ENCODE results near the gene PRH1. TPM values are rescaled to one million over a fixed set of nuclear protein-coding genes. Genes with fewer than 3 reads are reported as not detected.

Gene PRH1
- total RNA-seq, 1 donor from 2014 or later, result 47.6 TPM

DNA sequence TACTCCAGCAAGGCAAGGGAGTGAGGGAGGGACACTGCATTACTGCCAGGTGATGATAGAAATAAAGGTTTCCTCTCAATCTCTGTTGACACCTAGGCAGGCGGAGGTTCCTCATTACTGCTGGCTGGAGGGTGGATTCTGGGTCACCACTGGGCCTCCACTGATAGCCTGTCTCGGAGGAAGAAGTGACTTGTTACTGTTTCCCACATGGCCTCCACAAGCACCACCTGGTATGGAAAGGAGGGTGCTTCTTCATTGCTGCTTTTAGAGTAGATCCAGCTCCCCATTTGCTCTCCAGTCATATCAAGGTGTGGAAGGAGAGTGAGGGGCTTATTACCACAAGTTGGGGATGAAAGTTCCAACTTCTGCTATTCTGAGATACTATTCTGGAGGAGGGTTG lies 41.2 kb downstream of the PRH1 start:
- DNase-seq (ENCODE audit: low spot score), result no peak

DNA sequence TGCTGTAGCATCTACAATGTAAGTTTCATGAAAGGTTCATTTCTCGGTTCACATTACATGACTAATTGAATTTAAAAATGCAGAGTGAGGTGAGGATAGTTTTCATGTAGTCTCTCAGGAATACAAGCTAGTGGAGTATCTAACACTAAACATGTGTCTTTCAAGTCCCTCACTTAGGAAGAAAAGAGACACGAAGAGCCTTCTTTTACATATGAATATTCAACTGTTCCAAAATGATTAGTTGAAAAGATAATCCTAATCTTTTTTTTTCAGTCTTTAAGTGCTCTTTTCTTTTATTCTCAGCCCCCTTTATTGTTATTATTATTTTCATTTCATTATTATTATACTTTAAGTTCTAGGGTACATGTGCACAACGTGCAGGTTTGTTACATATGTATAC lies 45.6 kb downstream of the PRH1 start:
- DNase-seq (ENCODE audit: low spot score), result no peak

Other genes with a start within 250 kb of the PRH1 start
- 13.2 TPM for gene STYK1, start 210.2 kb downstream of the PRH1 start, total RNA-seq
- gene YBX3, start 160.9 kb downstream of the PRH1 start, total RNA-seq, result 318 TPM
- gene TAS2R7, start 81.6 kb downstream of the PRH1 start, total RNA-seq, result not detected
- not detected for gene TAS2R8, start 77.0 kb downstream of the PRH1 start, total RNA-seq
- gene TAS2R9, start 74.1 kb downstream of the PRH1 start, total RNA-seq, result not detected
- gene TAS2R10, start 57.9 kb downstream of the PRH1 start, total RNA-seq, result 0.62 TPM
- gene PRR4, start 34.8 kb downstream of the PRH1 start, total RNA-seq, result 7.3 TPM
- 7.9 TPM for gene TAS2R13, start 25.3 kb upstream of the PRH1 start, total RNA-seq
- not detected for gene PRH2, start 45.0 kb upstream of the PRH1 start, total RNA-seq
- 8.0 TPM for gene TAS2R14, start 55.0 kb upstream of the PRH1 start, total RNA-seq
- 7.2 TPM for gene TAS2R50, start 102.7 kb upstream of the PRH1 start, total RNA-seq
- 6.1 TPM for gene TAS2R20, start 114.0 kb upstream of the PRH1 start, total RNA-seq
- 14.2 TPM for gene TAS2R19, start 138.4 kb upstream of the PRH1 start, total RNA-seq
- 12.2 TPM for gene TAS2R31, start 147.2 kb upstream of the PRH1 start, total RNA-seq
- 5.4 TPM for gene TAS2R46, start 178.0 kb upstream of the PRH1 start, total RNA-seq
- gene TAS2R43, start 208.1 kb upstream of the PRH1 start, total RNA-seq, result 3.0 TPM